Smooth muscle cell (in vitro differentiated cells): ENCODE measurements around the gene SERPINB7. TPM values are rescaled to one million over a fixed set of nuclear protein-coding genes. Genes with fewer than 3 reads are reported as not detected.

Source experiments
- DNase-seq: peaks from one replicate; lab custom pipeline; 2025; ENCODE audit not compliant: unreplicated experiment; lab: John Stamatoyannopoulos, UW
- H2AFZ ChIP-seq: fragments of 200-600 bp; sonication (generic); 2 replicates; pipeline ENCODE4 v1.6.0; 2016; ENCODE audit warnings: antibody characterized with exemption, low read depth, mild to moderate bottlenecking
- H3F3A ChIP-seq: fragments of 200-600 bp; sonication (generic); 2 replicates; pipeline ENCODE4 v1.6.0; 2017; ENCODE audit warnings: antibody characterized with exemption, low read depth
- H3K27ac ChIP-seq: fragments of 200-600 bp; sonication (generic); 2 replicates; pipeline ENCODE4 v1.5.1; 2016; ENCODE audit warnings: low read depth, mild to moderate bottlenecking
- H3K27me3 ChIP-seq: fragments of 200-600 bp; sonication (generic); 2 replicates; pipeline ENCODE4 v1.6.1; 2016; ENCODE audit warnings: low read depth, mild to moderate bottlenecking
- H3K36me3 ChIP-seq: fragments of 200-600 bp; sonication (generic); 2 replicates; pipeline ENCODE4 v1.5.1; 2016; ENCODE audit warnings: low read depth
- H3K4me1 ChIP-seq: fragments of 200-600 bp; sonication (generic); 2 replicates; pipeline ENCODE4 v1.5.1; 2016; ENCODE audit warnings: low read depth
- H3K4me2 ChIP-seq: fragments of 200-600 bp; sonication (generic); 2 replicates; pipeline ENCODE4 v1.6.0; 2016; ENCODE audit warnings: mild to moderate bottlenecking
- H3K4me3 ChIP-seq: fragments of 200-600 bp; sonication (generic); 2 replicates; pipeline ENCODE4 v1.5.1; 2016; ENCODE audit warnings: mild to moderate bottlenecking
- H3K79me2 ChIP-seq: fragments of 200-600 bp; sonication (generic); 2 replicates; pipeline ENCODE4 v1.6.0; 2016; ENCODE audit warnings: low read depth, mild to moderate bottlenecking
- H3K9ac ChIP-seq: fragments of 200-600 bp; sonication (generic); 2 replicates; pipeline ENCODE4 v1.6.0; 2016; ENCODE audit warnings: low read depth
- H3K9me3 ChIP-seq: fragments of 200-600 bp; sonication (generic); replicated peaks from 2 replicates; pipeline ENCODE4 v1.5.1; 2016; ENCODE audit warnings: low read depth
- H4K20me1 ChIP-seq: fragments of 200-600 bp; sonication (generic); 2 replicates; pipeline ENCODE4 v1.6.0; 2016; ENCODE audit warnings: low read depth
- WGBS: methylation state at CpG from one replicate; pipeline ENCODE4 v1.1.7; 2016; ENCODE audit warnings: low lambda C conversion rate; 5-methylcytosine and 5-hydroxymethylcytosine counted together
- polyA plus RNA-seq: library from polyadenylated mRNA; unstranded; fragments of >200 nt; fragmentation: Nextera tagmentation; extraction: Ambion mirVana; gene quantifications from 2 replicates; pipeline ENCODE4 v1.2.1, GENCODE V29; 2016
- total RNA-seq: library from RNA; depleted of rRNA; stranded (reverse); fragments of >200 nt; gene quantifications from 2 replicates; pipeline ENCODE4 v1.2.3, GENCODE V29; 2014
- TF ChIP-seq, protein P1 (sequence below): fragments of 200-600 bp; sonication (generic); IDR thresholded peaks from 2 replicates; pipeline ENCODE4 v1.5.1; 2017; ENCODE audit warnings: borderline replicate concordance, mild to moderate bottlenecking, antibody characterized with exemption; ENCODE audit not compliant: insufficient read depth, poor library complexity, severe bottlenecking

The SERPINB7 gene, protein sequence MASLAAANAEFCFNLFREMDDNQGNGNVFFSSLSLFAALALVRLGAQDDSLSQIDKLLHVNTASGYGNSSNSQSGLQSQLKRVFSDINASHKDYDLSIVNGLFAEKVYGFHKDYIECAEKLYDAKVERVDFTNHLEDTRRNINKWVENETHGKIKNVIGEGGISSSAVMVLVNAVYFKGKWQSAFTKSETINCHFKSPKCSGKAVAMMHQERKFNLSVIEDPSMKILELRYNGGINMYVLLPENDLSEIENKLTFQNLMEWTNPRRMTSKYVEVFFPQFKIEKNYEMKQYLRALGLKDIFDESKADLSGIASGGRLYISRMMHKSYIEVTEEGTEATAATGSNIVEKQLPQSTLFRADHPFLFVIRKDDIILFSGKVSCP
- total RNA-seq (111 and 174 TPM in 2 replicates), polyA plus RNA-seq (18.4 and 30.0 TPM in 2 replicates)

DNA sequence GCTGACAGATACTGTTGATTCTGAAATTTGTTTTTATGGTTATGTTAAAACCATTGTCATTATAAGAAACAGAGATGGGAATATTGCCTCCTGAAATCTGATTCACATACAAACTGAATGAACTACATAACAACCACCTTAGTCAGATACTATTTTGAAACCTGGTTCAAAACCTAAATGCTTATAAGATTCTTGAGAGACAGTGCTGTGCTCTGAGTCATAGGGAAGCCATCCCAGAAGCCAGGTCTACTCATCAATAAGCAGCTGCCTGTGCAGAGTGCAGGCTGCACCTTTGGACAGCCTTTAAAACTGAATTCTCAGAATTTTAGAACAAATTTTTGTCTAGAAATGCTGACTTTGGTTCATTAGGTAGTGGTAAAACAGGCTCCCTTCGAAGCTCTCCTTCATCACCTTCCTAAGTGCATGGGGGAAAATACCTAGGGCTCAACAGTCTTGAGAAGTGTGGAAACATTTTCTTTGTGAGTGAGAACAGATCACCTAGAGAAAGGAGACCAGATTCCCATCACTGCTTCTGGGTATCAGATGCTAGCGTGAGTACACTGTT, at the start of gene SERPINB7:
Gene SERPINB7, plus strand, starts transcription at position 253 of the 565 bp plus-strand sequence. CDS start 6,955 bp downstream, outside the sequence.
- TF ChIP-seq, protein P1, sequence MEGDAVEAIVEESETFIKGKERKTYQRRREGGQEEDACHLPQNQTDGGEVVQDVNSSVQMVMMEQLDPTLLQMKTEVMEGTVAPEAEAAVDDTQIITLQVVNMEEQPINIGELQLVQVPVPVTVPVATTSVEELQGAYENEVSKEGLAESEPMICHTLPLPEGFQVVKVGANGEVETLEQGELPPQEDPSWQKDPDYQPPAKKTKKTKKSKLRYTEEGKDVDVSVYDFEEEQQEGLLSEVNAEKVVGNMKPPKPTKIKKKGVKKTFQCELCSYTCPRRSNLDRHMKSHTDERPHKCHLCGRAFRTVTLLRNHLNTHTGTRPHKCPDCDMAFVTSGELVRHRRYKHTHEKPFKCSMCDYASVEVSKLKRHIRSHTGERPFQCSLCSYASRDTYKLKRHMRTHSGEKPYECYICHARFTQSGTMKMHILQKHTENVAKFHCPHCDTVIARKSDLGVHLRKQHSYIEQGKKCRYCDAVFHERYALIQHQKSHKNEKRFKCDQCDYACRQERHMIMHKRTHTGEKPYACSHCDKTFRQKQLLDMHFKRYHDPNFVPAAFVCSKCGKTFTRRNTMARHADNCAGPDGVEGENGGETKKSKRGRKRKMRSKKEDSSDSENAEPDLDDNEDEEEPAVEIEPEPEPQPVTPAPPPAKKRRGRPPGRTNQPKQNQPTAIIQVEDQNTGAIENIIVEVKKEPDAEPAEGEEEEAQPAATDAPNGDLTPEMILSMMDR: no peak

DNA sequence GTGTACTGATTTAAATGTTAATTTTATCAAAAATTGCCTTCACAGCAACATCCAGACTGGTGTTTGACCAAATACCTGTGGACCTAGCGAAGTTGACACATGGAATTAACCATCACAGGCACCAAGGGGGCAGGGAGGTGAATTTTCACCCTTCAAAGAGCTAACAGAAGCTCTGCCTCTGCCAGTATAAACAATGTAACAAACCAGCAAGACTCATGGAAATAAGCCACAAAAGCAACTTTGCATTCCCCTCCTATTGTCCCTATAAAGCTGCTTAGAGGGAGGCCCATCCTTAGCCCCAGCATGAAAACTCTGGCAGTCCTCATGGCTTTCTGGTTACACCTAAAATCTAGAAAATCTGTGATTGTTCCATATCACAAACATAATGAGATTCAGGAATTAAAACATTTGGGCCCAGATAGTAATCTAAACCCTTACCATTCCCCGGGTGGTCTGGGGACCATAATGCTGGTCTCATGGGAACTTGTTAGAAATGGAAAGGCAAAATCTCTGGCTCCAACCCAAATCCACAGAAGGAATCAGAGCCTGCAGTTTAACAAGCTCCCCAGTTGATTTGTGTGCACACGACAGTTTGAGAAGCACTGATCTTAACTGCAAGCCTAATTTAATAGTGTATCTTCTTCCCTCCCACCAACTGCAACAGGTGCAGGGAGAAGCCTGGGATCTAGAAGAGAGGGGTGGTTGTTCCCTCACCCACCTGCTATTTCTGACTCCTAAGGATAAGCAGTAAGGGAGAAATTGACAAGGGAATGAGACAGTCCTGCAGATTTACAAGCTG, 49.3 kb upstream of the SERPINB7 start:
- DNase-seq: no peak
- H3F3A ChIP-seq: no peaks in the 10 kb centered on the region
- TF ChIP-seq, protein P1: no peak
- H3K9me3 ChIP-seq: no peaks in the 10 kb centered on the region
- H3K4me2 ChIP-seq: no peak overlapping the region
- no peak overlapping the region for H3K9ac ChIP-seq
- H3K4me3 ChIP-seq: no peak overlapping the region
- H2AFZ ChIP-seq: no peak overlapping the region
- H3K4me1 ChIP-seq: no peaks in the 10 kb centered on the region
- H3K36me3 ChIP-seq: no peaks in the 10 kb centered on the region
- H4K20me1 ChIP-seq: no peaks in the 10 kb centered on the region
- no peaks in the 10 kb centered on the region for H3K79me2 ChIP-seq
- H3K27me3 ChIP-seq: no peaks in the 10 kb centered on the region
- WGBS: 62% methylated on average over 3 of the region's 3 CpGs
- no peak overlapping the region for H3K27ac ChIP-seq

More for the DNA sequence above, at the start of gene SERPINB7:
- no peak within 1 kb of the TSS for H3K4me3 ChIP-seq
- DNase-seq: no peak
- H3K36me3 ChIP-seq: no peaks in the 10 kb centered on the region
- peak within 1 kb of the TSS; percentile 68 for H3K27ac ChIP-seq
- H3K9me3 ChIP-seq: no peaks in the 10 kb centered on the region
- H3K4me2 ChIP-seq: peak within 1 kb of the TSS; percentile 49
- 63% methylated on average over 2 of the region's 2 CpGs for WGBS
- no peaks in the 10 kb centered on the region for H3K4me1 ChIP-seq
- no peak within 1 kb of the TSS for H2AFZ ChIP-seq
- H3K79me2 ChIP-seq: no peaks in the 10 kb centered on the region
- H3F3A ChIP-seq: no peaks in the 10 kb centered on the region
- no peak within 1 kb of the TSS for H3K9ac ChIP-seq
- no peaks in the 10 kb centered on the region for H3K27me3 ChIP-seq
- H4K20me1 ChIP-seq: no peaks in the 10 kb centered on the region

DNA sequence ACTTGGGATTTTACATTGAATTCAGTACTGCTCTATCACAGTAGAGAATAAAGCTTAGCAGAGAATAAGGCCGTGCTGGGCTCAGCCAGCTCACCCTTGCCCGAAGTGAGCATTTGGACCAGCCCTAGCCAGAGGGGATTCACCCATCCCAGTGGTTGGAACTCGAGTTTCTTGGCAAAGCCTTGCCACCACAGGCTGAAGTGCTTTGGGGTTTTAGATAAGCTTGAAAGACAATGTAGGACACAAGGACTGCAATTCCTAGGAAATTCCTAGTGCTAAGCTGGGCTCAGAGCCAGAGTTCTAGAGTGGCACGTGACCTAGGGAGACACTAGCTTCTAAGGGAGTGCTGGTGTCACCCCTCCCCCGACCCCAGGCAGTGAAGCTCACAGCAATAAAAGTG, 44.4 kb upstream of the SERPINB7 start:
- Histone ChIP-seq H3K4me1 (no peaks in the 10 kb centered on the region), H3K9ac (no peak overlapping the region), H3K4me3 (no peak overlapping the region), H3F3A (no peaks in the 10 kb centered on the region), H3K79me2 (no peaks in the 10 kb centered on the region), H3K4me2 (no peak overlapping the region), H4K20me1 (no peaks in the 10 kb centered on the region), H3K27ac (no peak overlapping the region), H3K36me3 (no peaks in the 10 kb centered on the region), H2AFZ (no peak overlapping the region), H3K27me3 (no peaks in the 10 kb centered on the region), H3K9me3 (no peaks in the 10 kb centered on the region)
- DNase-seq: no peak
- 74% methylated on average over 5 of the region's 5 CpGs for WGBS
- TF ChIP-seq, protein P1: no peak
